HEK293 (cell line): Measurements from ENCODE around the gene U2SURP.

Experiments
- PRDM1 ChIP-seq: fragments of 450-650 bp; formaldehyde crosslinking; IDR thresholded peaks from 2 replicates; pipeline ENCODE4; 2016; ENCODE audit warnings: missing biosample characterization, missing genetic modification characterization
- ZBTB7A ChIP-seq: fragments of 450-650 bp; formaldehyde crosslinking; IDR thresholded peaks from 2 replicates; pipeline ENCODE4 v1.5.1; 2016; ENCODE audit warnings: low read depth, missing biosample characterization, missing genetic modification characterization
- ZNF2 ChIP-seq: fragments of 450-650 bp; formaldehyde crosslinking; IDR thresholded peaks from 2 replicates; pipeline ENCODE4 v1.5.1; 2016; ENCODE audit warnings: missing biosample characterization, missing genetic modification characterization
- ZNF626 ChIP-seq: fragments of 450-650 bp; sonication (Bioruptor Pico); formaldehyde crosslinking; IDR thresholded peaks from 2 replicates; pipeline ENCODE4 v1.5.1; 2018; ENCODE audit warnings: missing biosample characterization, missing genetic modification characterization, inconsistent platforms
- TF ChIP-seq, protein P1 (sequence below): fragments of 450-650 bp; formaldehyde crosslinking; IDR thresholded peaks from 2 replicates; pipeline ENCODE4 v1.5.1; 2016; ENCODE audit warnings: missing biosample characterization, missing genetic modification characterization
- TF ChIP-seq, protein P2 (sequence below): fragments of 450-650 bp; formaldehyde crosslinking; IDR thresholded peaks from 2 replicates; pipeline ENCODE4 v1.5.1; 2017; ENCODE audit warnings: missing biosample characterization, mild to moderate bottlenecking, missing genetic modification characterization, moderate library complexity
- TF ChIP-seq, protein P3 (sequence below): fragments of 450-650 bp; formaldehyde crosslinking; IDR thresholded peaks from 2 replicates; pipeline ENCODE4 v1.5.1; 2016; ENCODE audit warnings: missing biosample characterization, missing genetic modification characterization
- TF ChIP-seq, protein P4 (sequence below): fragments of 450-650 bp; formaldehyde crosslinking; IDR thresholded peaks from 2 replicates; pipeline ENCODE4 v1.5.1; 2016; ENCODE audit warnings: missing biosample characterization, missing genetic modification characterization

DNA sequence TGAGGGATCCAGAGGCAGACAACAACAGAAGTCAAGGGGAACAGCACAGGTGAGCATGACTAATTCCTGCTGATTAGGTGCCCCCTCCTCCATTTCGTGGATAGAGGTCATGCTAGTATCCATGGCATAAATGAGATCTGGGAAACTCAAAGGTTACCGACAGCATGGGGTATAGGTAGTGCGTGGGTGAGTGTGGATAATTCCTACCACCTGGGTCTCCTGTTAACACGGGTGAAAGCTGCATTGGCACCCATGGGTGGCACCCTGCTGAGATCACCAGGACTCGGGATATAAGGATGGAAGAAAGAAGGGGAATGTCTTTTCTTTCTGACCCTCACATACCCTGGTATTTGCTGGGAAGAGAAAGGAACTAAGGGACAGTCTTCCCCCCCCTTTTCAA lies 103.8 kb downstream of the U2SURP start:
- TF ChIP-seq, protein P1, sequence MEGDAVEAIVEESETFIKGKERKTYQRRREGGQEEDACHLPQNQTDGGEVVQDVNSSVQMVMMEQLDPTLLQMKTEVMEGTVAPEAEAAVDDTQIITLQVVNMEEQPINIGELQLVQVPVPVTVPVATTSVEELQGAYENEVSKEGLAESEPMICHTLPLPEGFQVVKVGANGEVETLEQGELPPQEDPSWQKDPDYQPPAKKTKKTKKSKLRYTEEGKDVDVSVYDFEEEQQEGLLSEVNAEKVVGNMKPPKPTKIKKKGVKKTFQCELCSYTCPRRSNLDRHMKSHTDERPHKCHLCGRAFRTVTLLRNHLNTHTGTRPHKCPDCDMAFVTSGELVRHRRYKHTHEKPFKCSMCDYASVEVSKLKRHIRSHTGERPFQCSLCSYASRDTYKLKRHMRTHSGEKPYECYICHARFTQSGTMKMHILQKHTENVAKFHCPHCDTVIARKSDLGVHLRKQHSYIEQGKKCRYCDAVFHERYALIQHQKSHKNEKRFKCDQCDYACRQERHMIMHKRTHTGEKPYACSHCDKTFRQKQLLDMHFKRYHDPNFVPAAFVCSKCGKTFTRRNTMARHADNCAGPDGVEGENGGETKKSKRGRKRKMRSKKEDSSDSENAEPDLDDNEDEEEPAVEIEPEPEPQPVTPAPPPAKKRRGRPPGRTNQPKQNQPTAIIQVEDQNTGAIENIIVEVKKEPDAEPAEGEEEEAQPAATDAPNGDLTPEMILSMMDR: no peak
- TF ChIP-seq ZNF2 (tag by site-specific recombination) (no peak), ZBTB7A (no peak), ZNF626 (tag by site-specific recombination) (no peak), PRDM1 (tag by site-specific recombination) (no peak)
- TF ChIP-seq, protein P2, sequence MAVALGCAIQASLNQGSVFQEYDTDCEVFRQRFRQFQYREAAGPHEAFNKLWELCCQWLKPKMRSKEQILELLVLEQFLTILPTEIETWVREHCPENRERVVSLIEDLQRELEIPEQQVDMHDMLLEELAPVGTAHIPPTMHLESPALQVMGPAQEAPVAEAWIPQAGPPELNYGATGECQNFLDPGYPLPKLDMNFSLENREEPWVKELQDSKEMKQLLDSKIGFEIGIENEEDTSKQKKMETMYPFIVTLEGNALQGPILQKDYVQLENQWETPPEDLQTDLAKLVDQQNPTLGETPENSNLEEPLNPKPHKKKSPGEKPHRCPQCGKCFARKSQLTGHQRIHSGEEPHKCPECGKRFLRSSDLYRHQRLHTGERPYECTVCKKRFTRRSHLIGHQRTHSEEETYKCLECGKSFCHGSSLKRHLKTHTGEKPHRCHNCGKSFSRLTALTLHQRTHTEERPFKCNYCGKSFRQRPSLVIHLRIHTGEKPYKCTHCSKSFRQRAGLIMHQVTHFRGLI (tag by site-specific recombination): no peak
- TF ChIP-seq, protein P3, sequence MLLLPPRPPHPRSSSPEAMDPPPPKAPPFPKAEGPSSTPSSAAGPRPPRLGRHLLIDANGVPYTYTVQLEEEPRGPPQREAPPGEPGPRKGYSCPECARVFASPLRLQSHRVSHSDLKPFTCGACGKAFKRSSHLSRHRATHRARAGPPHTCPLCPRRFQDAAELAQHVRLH (tag by site-specific recombination): no peak
- TF ChIP-seq, protein P4, sequence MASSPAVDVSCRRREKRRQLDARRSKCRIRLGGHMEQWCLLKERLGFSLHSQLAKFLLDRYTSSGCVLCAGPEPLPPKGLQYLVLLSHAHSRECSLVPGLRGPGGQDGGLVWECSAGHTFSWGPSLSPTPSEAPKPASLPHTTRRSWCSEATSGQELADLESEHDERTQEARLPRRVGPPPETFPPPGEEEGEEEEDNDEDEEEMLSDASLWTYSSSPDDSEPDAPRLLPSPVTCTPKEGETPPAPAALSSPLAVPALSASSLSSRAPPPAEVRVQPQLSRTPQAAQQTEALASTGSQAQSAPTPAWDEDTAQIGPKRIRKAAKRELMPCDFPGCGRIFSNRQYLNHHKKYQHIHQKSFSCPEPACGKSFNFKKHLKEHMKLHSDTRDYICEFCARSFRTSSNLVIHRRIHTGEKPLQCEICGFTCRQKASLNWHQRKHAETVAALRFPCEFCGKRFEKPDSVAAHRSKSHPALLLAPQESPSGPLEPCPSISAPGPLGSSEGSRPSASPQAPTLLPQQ (tag by site-specific recombination): no peak
